Adrenal gland (tissue), 12 donors: ENCODE data around the gene SLC66A1. TPM values are rescaled to one million over a fixed set of nuclear protein-coding genes. Genes with fewer than 3 reads are reported as not detected.

Source experiments
- DNase-seq, 7 donors: peaks; one replicate each; pipeline ENCODE4 v3.0.0-alpha.2; 2019 to 2020
- H3K27ac ChIP-seq, 5 donors: fragments of 200-600 bp; sonication (generic) in 4 of 5; 1 replicate in 3 of 5; 2 replicates in 2 of 5; pipeline versions ENCODE4 v1.5.1 to v1.8.0; 2016 to 2020; ENCODE audit warnings: mild to moderate bottlenecking in 1 of 5
- H3K27me3 ChIP-seq: fragments of 200-600 bp; 2 replicates; pipeline ENCODE4 v1.8.0; 2021
- H3K36me3 ChIP-seq, 2 donors: fragments of 200-600 bp; replicated peaks in 1 of 2; 1 replicate in 1 of 2; 2 replicates in 1 of 2; pipeline versions ENCODE4 v1.5.1 to v1.8.0; 2018 to 2022
- H3K4me1 ChIP-seq, 2 donors: fragments of 200-600 bp; replicated peaks in 1 of 2; 1 replicate in 1 of 2; 2 replicates in 1 of 2; pipeline versions ENCODE4 v1.5.1 to v1.8.0; 2018 to 2021
- H3K4me3 ChIP-seq, 4 donors: fragments of 200-600 bp; sonication (generic) in 3 of 4; one replicate each; pipeline ENCODE4 v1.5.1; 2016 to 2018
- H3K9me3 ChIP-seq, 3 donors: fragments of 200-600 bp; sonication (generic) in 1 of 3; replicated peaks in 1 of 3; 1 replicate in 2 of 3; 2 replicates in 1 of 3; pipeline versions ENCODE4 v1.5.1 to v1.8.0; 2016 to 2021
- CTCF ChIP-seq, 6 experiments: fragments of 450-650 bp in 4 of 6; fragments of 200-600 bp in 2 of 6; sonication (generic) in 1 of 6; IDR thresholded peaks; 1 replicate in 5 of 6; 2 replicates in 1 of 6; pipeline versions ENCODE4 v1.5.1 to v1.8.0; 2016 to 2021; ENCODE audit warnings: antibody characterized with exemption in 6 of 6, mild to moderate bottlenecking in 2 of 6, moderate library complexity in 1 of 6
- POLR2A ChIP-seq, 2 donors: fragments of 450-650 bp; IDR thresholded peaks; one replicate each; pipeline ENCODE4 v1.6.1; 2017; ENCODE audit warnings: antibody characterized with exemption in 2 of 2, mild to moderate bottlenecking in 2 of 2, moderate library complexity in 1 of 2
- WGBS, 4 donors: extraction: QIAGEN DNeasy Blood & Tissue Kit in 2 of 4; methylation state at CpG; one replicate each; pipeline versions ENCODE4 v1.1.5 to v1.1.7; 2013 to 2017; 5-methylcytosine and 5-hydroxymethylcytosine counted together
- intact Hi-C, 2 donors: fragments of 100-400 bp; cut with DNase I; formaldehyde crosslinking; loops; one replicate each; pipeline versions ENCODE4 v1.14.1 to v1.15.0; 2022 to 2023
- polyA plus RNA-seq, 3 donors: library from polyadenylated mRNA; stranded (reverse); fragments of 200-250 nt in 2 of 3; fragments of 350-450 nt in 1 of 3; fragmentation: Illumina TruSeq in 1 of 3; extraction: RNeasy Lipid Tissue Mini Kit (QIAGEN cat#74804) in 1 of 3; gene quantifications; one replicate each; pipeline ENCODE4 v1.2.3, GENCODE V29; 2013 to 2014
- total RNA-seq, 9 donors: library from RNA; depleted of rRNA in 4 of 9; stranded (reverse); fragments of >200 nt in 4 of 9; fragments of 120-200 nt in 1 of 9; fragmentation: NEBNext Ultra II Directional in 1 of 9; extraction: Animal tissue kit (Norgen Biotek cat#: 25700) in 1 of 9; gene quantifications; one replicate each; pipeline versions ENCODE4 v1.1.0 to v1.2.4, GENCODE V29; 2013 to 2023
- donor health status: healthy with polysubstance abuse.
- donor health status: Bipolar disorder and iron deficiency.
- donor health status: DM: yes; HTN: yes; CAD: no.
- donor health status: DM: no; HTN: no; CAD: no.
- donor health status: DM: no; HTN: no; CAD: no.
- donor health status: DM: yes; HTN: yes; CAD: no.

Gene SLC66A1
- total and polyA plus RNA-seq, 12 donors: 19.1 to 82.9 (median 36.5) TPM

- Histone ChIP-seq H3K36me3 (peaks cover 0 to 3% of the 10 kb centered on the region in 2 donors), H3K4me3 (no peak overlapping the region), H3K4me1 (peaks cover 3 to 8% of the 10 kb centered on the region in 2 donors), H3K9me3 (no peaks in the 10 kb centered on the region), H3K27ac (peak overlapping the region in 2 of 5 donors; percentile 9 to 61), H3K27me3 (no peaks in the 10 kb centered on the region)
- 45 to 63% (median 60%) methylated on average over 7 to 8 of the region's 8 CpGs for WGBS, 4 donors
- no peak for TF ChIP-seq CTCF (IDR thresholded peaks at IDR 0.05)
- DNase-seq: peak in 4 of 7 donors; percentile 51 to 69 (median 62)
- intact Hi-C loops: no loop called here
Observed at GRCh38 chr1:19363536-19364152, 51.5 kb downstream of the SLC66A1 start.

GRCh38 chr1:19365721-19366120 lies 53.6 kb downstream of the SLC66A1 start:
- no peak for TF ChIP-seq CTCF (IDR thresholded peaks at IDR 0.05)
- no peak for TF ChIP-seq POLR2A (IDR thresholded peaks at IDR 0.05)
- 78 to 85% (median 80%) methylated on average over 10 of the region's 10 CpGs for WGBS, 4 donors
- intact Hi-C loops: no loop called here
- no peaks in the 10 kb centered on the region for H3K9me3 ChIP-seq
- peaks cover 8 to 11% of the 10 kb centered on the region in 2 donors for H3K4me1 ChIP-seq
- no peaks in the 10 kb centered on the region for H3K36me3 ChIP-seq
- H3K27me3 ChIP-seq: no peaks in the 10 kb centered on the region
- H3K4me3 ChIP-seq: no peak overlapping the region
- DNase-seq: no peak
- H3K27ac ChIP-seq: peak overlapping the region in 1 of 5 donors; percentile 50

GRCh38 chr1:19366599-19367536 lies 54.7 kb downstream of the SLC66A1 start:
- 91 to 94% (median 92%) methylated on average over 18 of the region's 18 CpGs for WGBS, 4 donors
- no peak overlapping the region for H3K4me3 ChIP-seq
- peaks cover 10 to 16% of the 10 kb centered on the region in 2 donors for H3K4me1 ChIP-seq
- H3K36me3 ChIP-seq: no peaks in the 10 kb centered on the region
- TF ChIP-seq CTCF (IDR thresholded peaks at IDR 0.05) (no peak), POLR2A (IDR thresholded peaks at IDR 0.05) (no peak)
- intact Hi-C loops: no loop called here
- no peaks in the 10 kb centered on the region for H3K9me3 ChIP-seq
- no peak overlapping the region for H3K27ac ChIP-seq
- no peaks in the 10 kb centered on the region for H3K27me3 ChIP-seq
- DNase-seq: no peak

GRCh38 chr1:19367584-19368041 lies 55.5 kb downstream of the SLC66A1 start:
- Histone ChIP-seq H3K4me3 (no peak overlapping the region), H3K4me1 (peaks cover 17 to 23% of the 10 kb centered on the region in 2 donors), H3K36me3 (no peaks in the 10 kb centered on the region), H3K9me3 (no peaks in the 10 kb centered on the region), H3K27me3 (no peaks in the 10 kb centered on the region), H3K27ac (no peak overlapping the region)
- DNase-seq: peak in 1 of 7 donors; percentile 31
- 83 to 91% (median 86%) methylated on average over 13 of the region's 13 CpGs for WGBS, 4 donors
- no peak for TF ChIP-seq POLR2A (IDR thresholded peaks at IDR 0.05)
- TF ChIP-seq CTCF (IDR thresholded peaks at IDR 0.05): no peak
- intact Hi-C loops: no loop called here
